Globus pallidus (tissue), 1 donor: Measurements from ENCODE around the gene GALK2.

Source experiments
- DNase-seq: peaks from one replicate; pipeline ENCODE4 v3.0.0-alpha.2; 2015; ENCODE audit warnings: low spot score

GALK2 gene

DNA sequence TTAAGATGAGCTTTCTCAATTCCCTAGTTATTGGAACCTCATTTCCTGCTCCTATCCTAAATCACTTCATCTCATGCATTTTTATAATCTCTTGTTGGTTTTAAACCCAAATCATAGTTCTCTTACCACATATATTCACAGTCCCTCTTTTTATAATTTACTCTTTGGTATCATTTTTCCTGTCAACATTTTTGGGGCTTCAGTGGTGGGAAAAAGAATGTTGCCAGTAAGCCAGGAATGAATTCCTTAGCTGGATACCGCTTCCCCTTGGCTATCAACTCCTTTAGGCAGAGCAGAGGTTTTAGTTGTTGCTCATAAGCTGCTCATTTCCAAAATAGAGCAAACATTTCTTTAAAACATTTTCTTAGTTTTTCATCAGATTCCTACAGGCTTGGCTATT, 112.3 kb downstream of the GALK2 start:
- DNase-seq, result no peak

DNA sequence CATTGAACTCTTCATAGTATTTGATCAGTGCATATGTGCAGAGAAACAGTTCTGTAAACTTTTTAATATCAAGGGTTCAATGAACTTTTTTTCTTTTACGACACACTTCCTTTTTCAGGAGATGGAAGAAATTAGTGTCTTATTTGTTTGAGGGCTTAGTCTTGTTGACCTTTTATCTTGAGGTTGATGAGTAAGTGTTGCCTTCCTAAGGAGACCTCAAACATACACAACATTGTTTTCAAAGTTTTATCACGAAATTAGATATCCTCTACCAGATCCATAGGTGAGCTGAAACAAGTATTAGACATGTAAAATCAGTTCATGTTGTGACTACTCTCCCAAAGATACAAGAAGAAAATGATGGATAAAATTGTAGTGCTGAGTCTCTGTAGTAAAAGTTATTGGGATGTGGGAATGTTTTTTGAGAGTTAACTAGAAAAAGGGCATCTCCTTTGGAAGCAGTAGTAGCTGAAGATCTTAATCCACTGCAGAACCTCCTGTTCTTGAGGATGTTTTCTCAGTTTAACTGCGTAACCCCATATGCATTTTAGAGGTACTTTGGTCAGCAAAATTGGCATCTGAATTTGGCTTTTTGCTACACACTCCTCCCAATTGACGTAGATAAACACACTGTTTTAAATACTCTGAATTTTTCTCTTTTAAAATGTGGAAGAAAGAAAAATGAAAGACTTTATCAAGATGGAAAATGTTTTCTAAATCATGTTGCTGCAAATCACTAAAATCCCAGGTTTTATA, 116.8 kb downstream of the GALK2 start:
- no peak for DNase-seq

GRCh38 chr15:49287481-49287880, 117.4 kb downstream of the GALK2 start:
- DNase-seq, result no peak

DNA sequence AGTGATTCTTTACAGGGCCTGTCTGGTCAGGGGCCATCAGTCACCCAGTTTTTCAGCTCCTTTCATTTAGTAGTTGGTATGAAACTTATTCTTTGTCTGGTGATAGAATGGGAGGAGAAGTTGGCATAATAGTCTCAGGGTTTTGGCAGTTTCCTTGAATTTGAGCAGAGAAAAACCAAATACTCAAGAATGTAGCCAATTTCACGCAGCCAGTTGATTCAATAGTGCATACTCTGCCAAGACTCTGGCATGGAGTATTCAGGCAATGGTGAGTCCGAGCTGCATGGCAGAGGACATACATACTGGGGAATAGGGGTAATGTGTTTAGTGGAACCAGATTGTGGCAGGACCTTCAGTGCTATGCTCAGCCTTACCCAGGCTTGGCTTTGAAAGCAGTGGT, 118.3 kb downstream of the GALK2 start:
- peak; percentile 11 for DNase-seq

GRCh38 chr15:49290191-49290590, 120.1 kb downstream of the GALK2 start:
- no peak for DNase-seq

GRCh38 chr15:49293941-49294340, 123.9 kb downstream of the GALK2 start:
- DNase-seq, result no peak

DNA sequence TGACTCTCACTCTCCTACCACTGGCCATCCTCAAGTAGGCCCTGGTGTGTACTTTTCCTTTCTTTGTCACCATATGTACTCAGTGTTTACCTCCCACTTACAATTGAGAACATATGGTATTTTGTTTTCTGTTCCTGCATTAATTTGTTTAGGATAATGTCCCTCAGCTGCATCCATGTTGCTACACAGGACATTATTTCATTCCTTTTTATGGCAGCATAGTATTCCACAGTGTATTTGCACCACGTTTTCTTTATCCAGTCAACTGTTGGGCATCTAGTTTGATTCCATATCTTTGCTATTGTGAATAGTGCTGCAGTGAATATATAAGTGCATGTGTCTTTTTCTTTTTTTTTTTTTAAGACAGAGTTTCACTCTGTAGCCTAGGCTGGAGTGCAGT, 126.2 kb downstream of the GALK2 start:
- no peak for DNase-seq

DNA sequence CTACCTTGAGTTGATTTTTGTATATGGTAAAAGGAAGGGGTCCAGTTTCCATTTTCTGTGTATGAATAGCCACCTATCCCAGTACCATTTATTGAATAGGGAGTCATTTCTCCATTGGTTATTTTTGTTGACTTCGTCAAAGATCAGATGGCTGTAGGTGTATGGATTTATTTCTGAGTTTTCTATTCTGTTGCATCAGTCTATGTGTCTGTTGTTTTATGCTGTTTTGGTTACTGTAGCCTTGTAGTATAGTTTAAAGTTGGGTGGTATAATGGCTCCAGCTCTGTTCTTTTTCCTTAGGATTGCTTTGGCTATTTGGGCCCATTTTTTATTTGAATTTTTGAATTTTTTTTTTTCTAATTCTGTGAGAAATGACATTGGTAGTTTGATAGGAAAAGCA, 127.5 kb downstream of the GALK2 start:
- DNase-seq, result no peak

GRCh38 chr15:49300856-49301255, 130.8 kb downstream of the GALK2 start:
- no peak for DNase-seq

DNA sequence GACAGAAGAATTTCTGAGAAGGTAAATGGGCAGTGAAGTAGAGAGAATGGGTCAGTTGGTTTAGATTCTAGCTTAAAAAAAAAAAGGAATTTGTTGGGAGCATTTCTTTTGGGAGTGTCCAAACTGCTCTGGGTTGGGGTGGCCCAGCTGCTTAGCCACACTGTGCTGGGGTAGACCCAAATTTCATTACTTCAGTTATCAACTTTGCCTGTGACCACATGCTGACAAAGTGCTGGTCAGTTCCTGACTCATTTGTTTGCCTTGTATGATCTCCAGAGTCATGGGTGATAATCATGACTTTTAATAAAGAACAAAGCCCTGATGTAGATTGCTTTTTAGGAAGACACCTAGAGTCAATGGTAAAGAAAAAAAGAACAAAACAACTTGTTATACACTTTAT, 131.5 kb downstream of the GALK2 start:
- no peak for DNase-seq

GRCh38 chr15:49303003-49303402, 133.0 kb downstream of the GALK2 start:
- no peak for DNase-seq

- DNase-seq, result no peak
These were observed 136.5 kb downstream of the GALK2 start for GRCh38 chr15:49306551-49306950.

- DNase-seq, result no peak
These were observed 138.6 kb downstream of the GALK2 start for GRCh38 chr15:49308686-49309085.

- DNase-seq, result no peak
These were observed 139.8 kb downstream of the GALK2 start for GRCh38 chr15:49309889-49310288.

- no peak for DNase-seq
These were observed 143.6 kb downstream of the GALK2 start for GRCh38 chr15:49313650-49314049.

DNA sequence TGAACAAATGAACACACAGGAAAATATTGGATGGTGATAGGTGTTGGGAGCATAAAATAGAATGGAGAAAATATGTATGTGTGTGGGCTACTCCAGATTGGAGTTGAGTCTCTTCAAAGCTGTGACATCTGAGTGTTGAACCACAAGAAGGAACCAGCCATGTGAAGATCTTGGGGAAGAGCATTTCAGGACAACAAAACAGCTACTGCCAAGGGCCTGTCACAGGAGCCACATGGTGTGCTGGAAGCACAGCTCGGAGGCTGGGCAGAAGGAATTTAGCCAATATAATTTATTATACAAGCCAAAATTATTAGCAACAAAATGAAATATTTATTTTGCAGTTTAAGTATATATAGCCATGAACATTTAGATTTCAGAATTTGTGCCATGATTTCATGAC, 144.7 kb downstream of the GALK2 start:
- no peak for DNase-seq

DNA sequence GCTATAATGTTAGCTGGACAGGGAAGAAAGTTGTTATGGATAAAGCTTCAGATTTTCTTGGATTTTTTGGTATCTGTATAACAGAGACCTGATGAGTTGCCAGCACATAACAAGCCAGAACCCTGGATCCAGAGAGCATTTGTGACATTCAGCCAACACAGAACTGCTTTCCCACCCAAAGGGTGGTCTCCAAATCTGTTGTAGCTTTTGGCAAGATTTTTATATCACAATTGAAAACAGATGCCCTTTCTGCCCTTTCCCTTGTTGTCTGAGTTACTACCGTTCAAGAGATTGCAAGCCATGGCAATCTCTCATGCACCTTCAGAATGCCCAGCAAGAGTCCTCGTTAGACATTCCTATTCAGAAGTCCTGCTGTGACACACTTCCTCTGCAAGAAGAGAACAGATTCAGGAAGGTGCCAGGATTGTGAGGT, 145.4 kb downstream of the GALK2 start:
- DNase-seq, result no peak

- DNase-seq, result no peak
These were observed 150.3 kb downstream of the GALK2 start for GRCh38 chr15:49320351-49320750.

- no peak for DNase-seq
These were observed 153.2 kb downstream of the GALK2 start for GRCh38 chr15:49323207-49323606.

DNA sequence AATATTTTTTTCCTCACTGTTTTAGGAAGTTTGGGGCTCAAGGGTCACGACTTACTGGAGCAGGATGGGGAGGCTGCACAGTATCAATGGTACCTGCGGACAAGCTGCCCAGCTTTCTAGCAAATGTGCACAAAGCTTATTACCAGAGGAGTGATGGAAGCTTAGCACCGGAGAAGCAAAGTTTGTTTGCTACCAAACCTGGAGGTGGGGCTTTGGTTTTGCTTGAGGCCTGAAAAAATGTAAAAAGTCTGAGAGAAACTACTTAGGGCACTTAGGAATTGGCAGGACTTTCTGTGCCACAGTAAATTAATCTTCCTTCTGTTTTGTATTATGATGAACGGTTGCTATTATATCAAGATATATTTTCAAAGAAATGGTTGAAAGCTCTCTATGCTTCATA, 157.9 kb downstream of the GALK2 start:
- no peak for DNase-seq

GRCh38 chr15:49328941-49329340, 158.9 kb downstream of the GALK2 start:
- no peak for DNase-seq

DNA sequence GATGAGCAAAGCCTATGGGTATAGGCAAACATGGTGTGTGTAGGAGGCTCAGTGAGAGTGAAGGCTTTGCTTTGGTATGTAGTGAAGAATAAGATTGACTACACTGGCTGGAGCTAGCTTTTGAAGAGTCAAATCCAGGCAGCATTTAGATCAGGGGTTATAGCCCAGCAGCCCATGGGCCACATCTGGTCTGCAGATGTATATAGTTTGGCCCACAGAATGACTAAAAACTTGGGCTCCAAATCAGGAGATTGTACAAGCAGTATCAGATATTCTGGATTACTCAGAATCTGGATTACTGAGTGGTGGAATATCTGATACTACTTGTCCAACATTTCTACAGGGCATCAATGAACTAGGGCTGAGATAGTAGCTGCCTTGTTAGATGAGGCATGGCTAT, 160.1 kb downstream of the GALK2 start:
- no peak for DNase-seq

- no peak for DNase-seq
These were observed 161.4 kb downstream of the GALK2 start for GRCh38 chr15:49331442-49331841.

- no peak for DNase-seq
These were observed 161.9 kb downstream of the GALK2 start for GRCh38 chr15:49331951-49332350.
